Peyer's patch (tissue), 4 donors: ENCODE data around the gene RPTOR.

Experiments
- CTCF ChIP-seq, 6 experiments: fragments of 450-650 bp in 4 of 6; fragments of 200-600 bp in 2 of 6; sonication (generic) in 1 of 6; IDR thresholded peaks; one replicate each; pipeline ENCODE4 v1.5.1; 2017 to 2019; ENCODE audit warnings: antibody characterized with exemption in 6 of 6, mild to moderate bottlenecking in 3 of 6, moderate library complexity in 1 of 6
- POLR2A ChIP-seq, 2 donors: fragments of 450-650 bp; IDR thresholded peaks; one replicate each; pipeline ENCODE4 v1.5.1; 2017; ENCODE audit warnings: antibody characterized with exemption in 2 of 2, mild to moderate bottlenecking in 2 of 2, moderate library complexity in 2 of 2

GRCh38 chr17:80997424-80998117, 452.9 kb downstream of the RPTOR start:
- TF ChIP-seq CTCF (IDR thresholded peaks at IDR 0.05) = no peak
- TF ChIP-seq POLR2A (IDR thresholded peaks at IDR 0.05) = no peak
